HG03571 (cell line): Measurements from ENCODE around the gene IFRD2.
A peak's percentile ranks its signal among the peaks of the same experiment; 100 is the strongest.
"Not testable (repeated sequence)": the region's sequence is repeated elsewhere in the genome, so short reads cannot be mapped to it uniquely, and the experiment has no call there.

Experiments
- ATAC-seq: cut with Tn5 transposase; IDR thresholded peaks from one replicate; pipeline ENCODE4 v1.9.1; 2021; ENCODE audit not compliant: unreplicated experiment

Gene IFRD2

DNA sequence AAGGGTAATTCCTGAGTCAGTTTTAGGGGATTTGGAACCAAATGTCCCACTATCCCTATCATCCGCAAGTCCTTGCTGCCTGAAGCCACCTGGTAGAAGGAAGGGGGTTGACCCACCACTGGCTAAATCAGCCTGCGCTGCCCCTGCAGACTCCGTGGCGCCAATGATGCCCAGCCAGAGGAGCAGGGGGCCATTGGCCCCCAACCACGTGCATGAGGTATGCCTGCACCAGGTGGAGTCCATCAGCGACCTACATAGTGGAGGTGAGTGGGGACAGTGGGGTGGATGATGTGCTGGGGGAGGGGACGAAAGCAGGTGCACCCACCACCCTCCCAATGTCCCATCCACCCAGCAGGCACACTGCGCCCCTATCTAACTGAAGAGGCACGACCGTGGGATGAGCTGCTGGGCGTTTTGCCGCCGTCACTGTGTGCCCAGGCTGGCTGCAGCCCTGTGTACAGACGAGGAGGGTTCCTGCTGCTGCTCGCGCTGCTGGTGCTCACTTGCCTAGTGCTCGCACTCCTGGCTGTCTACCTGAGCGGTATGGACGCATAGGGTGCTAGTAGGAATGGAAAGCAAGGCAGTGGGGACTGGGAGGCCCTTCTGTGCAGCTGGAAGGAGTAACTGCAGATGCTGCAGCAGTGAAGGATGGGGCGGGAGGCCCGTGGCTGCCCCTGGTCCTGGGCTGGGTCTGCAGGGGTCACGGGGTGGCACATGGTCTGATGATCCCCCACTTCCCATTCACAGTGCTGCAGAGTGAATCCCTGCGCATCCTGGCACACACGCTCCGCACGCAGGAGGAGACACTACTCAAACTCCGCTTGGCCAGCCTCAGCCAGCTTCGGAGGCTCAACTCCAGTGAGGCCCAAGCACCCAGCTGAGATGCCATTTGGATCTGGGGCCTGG is 5.7 kb downstream of the IFRD2 start:
- no peak for ATAC-seq

DNA sequence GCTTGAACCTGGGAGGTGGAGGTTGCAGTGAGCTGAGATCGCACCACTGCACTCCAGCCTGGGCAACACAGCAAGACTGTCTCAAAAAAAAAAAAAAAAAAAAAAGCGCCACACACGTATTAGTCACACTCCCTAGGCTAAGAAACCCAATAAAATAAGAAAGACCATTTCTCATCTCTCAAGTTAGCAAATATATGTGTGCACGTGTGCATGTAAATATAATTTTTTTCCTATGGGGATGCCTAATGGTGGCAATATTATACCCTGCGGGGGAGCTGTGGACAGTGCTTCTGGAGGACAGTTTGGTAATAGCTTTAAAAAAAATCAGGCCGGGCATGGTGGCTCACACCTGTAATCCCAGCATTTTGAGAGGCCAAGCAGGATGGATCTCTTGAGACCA is 8.1 kb downstream of the IFRD2 start:
- ATAC-seq = not testable (repeated sequence)

DNA sequence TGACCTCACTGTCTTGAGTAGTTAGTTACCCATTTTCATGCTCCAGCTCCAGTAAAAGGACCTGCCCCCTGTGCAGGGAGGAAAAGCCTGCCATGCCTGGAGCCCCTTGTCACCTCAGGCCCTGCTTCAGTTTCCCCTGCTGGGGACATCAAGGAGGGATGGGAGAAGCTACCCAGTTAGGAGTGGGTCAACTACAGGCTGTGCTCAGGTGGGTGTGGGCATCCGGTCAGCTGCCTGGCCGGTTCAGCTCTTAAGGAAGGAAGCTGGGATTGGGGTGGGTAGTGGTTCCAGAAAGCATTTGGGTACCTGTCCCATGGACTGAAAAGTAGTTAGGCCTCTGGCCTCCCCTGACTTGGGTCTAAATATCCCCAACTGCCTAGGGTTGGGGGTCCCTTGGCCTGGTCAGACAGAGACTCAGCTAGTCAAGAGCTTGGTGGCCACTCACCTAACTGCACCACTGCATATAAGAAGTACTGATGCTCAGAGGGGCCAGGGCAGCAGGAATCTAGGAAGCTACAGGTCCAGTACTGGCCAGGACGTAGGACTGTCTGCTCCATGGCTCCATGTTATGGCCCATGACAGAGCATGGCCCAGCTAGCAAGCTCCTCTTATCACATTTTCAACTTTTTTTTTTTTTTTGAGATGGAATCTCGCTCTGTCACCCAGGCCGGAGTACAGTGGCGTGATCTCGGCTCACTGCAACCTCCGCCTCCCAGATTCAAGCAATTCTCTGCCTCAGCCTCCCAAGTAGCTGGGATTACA is 12.8 kb downstream of the IFRD2 start:
- no peak for ATAC-seq

DNA sequence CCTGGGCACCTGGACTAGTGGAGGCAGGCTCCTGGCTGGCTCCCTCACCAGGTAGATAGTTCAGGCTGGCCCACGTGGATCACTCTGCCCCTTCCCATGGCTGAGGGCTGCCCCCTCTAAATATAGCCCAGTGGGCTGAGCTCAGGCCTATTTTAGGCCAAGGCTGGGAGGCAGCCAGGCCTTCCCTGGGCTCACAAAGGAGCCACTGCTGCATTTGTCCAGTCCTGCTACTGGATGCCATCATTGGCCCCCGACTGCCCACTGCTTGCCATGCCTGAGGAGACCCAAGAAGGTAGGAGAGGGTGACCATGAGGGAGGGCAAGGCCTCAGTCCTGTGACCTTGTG is 13.4 kb downstream of the IFRD2 start, which contains the start of gene LSMEM2:
LSMEM2 (plus strand) TSS at position 208 of the 345 bp plus-strand sequence; CDS start at position 235, 27 bp downstream.
- ATAC-seq = no peak

DNA sequence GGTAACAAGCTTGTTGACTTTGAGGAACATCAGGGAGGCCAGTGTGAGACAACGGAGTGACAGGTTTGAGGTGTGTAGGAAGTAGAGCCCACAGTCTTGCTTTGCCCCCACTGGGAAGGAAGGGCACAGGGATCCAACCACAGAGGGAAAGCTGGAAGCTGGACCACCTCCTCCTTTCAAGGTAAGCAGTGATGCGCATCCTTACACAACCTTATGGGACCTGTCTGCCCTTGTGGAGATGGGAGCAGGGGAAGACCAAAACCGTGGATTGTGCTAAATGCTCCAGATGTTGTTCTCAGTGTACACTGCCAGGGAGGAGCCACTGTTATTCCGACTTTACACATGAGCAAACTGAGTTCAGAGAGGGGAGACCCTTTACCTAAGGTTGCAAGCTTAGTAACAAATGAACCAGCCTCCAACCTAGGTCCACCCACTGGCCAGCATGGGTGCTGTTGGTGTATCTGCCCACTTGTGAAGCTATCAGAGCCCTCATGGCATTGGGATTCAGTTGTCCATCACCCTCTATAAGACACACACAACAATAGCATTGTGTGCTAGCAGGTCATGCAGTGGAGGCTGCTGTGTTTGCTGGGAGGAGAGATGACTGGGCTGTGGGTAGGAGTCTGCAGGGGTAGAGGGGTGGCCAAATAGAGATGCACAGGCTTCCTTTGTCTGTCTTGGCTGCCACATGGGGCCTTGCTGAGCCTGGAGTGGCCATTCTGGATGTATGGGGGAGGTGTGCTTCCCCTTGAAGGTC is 13.9 kb downstream of the IFRD2 start:
- no peak for ATAC-seq

DNA sequence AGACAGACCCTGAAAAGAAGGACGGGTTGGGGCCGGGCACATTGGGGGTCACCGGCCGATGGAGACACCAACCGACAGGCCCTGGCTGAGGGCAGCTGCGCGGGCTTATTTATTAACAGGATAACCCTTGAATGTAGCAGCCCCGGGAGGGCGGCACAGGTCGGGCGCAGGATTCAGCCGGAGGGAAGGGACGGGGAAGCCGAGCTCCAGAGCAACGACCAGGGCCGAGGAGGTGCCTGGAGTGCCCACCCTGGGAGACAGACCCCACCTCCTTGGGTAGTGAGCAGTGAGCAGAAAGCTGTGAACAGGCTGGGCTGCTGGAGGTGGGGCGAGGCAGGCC is 15.5 kb downstream of the IFRD2 start:
- ATAC-seq = no peak

DNA sequence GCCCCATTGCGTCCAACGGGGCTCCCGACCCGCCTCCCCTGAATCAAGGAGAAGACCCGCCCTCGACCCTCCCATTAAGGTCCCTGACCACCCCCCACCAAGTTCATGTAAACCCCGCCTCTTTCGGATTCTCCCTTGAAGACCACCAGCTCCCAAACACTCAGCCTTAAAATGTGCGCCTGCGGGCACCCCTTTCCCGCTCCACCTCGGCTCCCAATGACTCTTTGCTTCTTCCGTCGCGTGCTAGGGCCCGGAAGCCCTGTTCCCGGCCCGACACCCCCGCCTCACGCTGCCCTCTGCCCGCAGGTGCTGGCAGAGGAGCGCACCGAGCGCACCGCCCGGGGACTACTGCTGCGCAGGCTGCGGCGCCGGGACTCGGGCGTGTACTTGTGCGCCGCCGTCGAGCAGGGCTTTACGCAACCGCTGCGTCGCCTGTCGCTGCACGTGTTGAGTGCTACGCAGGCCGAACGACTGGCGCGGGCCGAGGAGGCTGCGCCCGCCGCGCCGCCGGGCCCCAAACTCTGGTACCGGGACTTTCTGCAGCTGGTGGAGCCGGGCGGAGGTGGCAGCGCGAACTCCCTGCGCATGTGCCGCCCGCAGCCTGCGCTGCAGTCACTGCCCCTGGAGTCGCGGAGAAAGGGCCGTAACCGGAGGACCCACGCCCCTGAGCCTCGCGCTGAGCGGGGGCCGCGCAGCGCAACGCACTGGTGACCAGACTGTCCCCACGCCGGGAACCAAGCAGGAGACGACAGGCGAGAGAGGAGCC is 16.1 kb downstream of the IFRD2 start:
- no peak for ATAC-seq

DNA sequence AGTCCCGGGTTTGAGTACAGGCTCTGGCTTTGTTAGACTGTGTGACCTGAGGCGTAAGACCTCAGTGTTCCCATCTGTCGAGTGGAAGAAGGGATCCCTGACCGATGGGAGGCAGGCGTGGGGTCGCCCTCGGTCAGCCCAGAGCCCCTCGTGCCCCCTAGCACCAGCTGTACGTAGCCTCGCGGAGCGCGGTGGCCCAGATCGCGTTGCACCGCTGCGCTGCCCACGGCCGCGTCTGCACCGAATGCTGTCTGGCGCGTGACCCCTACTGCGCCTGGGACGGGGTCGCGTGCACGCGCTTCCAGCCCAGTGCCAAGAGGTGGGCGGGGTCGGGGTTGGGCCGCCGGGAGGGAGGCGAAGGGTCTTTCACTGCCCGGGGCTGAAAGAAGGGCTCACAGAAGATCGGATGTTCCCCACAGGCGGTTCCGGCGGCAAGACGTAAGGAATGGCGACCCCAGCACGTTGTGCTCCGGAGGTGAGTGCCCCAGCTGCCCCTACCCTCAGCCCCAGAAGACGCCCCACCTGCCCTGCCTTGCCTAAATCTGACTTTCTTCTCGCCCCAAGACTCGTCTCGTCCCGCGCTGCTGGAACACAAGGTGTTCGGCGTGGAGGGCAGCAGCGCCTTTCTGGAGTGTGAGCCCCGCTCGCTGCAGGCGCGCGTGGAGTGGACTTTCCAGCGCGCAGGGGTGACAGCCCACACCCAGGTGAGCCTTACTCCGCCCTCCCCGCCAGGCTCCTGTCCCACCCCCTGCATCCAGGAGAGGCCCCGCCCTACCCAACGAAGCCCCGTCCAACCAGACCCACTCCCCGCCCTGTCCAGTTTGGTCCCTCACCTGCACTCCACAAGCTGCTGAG is 16.9 kb downstream of the IFRD2 start:
- no peak for ATAC-seq

DNA sequence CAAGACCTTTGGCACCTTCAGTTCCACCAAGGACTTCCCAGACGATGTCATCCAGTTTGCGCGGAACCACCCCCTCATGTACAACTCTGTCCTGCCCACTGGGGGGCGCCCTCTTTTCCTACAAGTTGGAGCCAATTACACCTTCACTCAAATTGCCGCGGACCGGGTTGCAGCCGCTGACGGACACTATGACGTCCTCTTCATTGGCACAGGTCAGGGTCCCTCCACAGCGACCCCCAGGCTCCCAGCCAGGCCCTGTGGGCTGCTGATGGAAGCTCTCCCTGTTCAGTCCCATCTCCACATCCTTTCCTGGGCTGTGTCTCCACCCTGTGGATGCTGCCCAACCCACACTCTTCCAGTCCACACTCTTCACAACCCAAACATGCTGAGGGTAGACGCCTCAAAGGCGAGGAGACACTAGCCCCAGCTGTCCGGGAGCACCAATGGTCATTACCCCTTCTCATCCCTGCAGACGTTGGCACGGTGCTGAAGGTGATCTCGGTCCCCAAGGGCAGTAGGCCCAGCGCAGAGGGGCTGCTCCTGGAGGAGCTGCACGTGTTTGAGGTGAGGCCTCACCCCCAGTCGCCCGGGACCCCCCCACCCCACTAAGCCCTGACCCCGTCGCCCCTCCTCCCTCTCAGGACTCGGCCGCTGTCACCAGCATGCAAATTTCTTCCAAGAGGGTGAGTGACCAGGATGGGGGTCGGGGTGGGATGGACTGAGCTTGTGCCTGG is 17.7 kb downstream of the IFRD2 start:
- no peak for ATAC-seq

DNA sequence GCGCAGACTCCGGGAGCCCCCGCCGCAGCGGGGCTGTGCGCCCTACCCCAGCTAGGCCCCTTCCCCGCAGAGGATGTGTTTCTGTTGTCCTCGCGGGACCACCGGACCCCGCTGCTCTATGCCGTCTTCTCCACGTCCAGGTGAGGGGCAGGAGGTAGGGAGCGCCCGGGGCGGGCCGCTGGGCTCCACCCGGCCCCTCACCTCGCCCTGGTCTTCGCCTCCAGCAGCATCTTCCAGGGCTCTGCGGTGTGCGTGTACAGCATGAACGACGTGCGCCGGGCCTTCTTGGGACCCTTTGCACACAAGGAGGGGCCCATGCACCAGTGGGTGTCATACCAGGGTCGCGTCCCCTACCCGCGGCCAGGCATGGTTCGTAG is 18.6 kb downstream of the IFRD2 start:
- ATAC-seq = no peak

DNA sequence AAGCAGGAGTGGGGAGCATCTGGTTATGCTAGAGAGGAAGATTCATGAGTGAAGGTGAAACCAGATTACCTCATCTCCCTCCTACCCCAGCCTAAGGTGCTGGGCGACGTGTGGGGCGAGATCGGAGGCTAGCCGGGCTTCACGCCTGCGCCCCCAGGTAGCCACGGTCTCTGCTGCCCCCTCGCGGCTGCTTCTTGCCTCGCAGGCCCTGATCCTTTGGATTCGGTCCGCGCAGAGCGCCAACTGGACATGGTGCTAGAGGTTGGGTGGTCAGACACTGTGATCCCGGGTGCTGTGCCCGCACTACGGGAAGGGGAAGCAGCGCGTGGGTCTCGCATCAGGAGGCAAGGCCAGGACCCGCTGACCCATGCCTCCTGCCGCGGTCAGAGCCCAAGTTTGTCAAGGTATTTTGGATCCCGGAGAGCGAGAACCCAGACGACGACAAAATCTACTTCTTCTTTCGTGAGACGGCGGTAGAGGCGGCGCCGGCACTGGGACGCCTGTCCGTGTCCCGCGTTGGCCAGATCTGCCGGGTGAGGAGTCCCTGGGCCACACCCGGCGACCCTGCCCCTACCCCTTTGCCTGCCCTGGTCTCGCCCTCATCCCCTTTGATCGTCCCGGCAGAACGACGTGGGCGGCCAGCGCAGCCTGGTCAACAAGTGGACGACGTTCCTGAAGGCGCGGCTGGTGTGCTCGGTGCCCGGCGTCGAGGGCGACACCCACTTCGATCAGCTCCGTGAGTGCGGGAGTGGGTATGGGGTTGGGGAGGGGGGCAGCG is 19.1 kb downstream of the IFRD2 start:
- ATAC-seq = peak; percentile 77

DNA sequence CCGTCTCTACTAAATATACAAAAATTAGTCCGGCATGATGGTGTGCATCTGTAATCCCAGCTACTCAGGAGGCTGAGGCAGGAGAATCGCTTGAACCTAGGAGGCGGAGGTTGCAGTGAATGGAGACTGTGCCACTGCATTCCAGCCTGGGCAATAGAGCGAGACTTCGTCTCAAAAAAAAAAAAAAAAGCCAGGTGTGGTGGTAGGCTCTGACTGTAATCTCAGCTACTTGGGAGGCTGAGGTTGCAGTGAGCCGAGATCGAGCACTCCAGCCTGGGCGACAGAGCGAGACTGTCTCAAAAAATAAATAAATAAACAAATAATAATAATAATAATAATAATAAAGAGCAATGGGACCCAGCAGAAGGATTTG is 19.7 kb downstream of the IFRD2 start:
- ATAC-seq = peak; percentile 12

DNA sequence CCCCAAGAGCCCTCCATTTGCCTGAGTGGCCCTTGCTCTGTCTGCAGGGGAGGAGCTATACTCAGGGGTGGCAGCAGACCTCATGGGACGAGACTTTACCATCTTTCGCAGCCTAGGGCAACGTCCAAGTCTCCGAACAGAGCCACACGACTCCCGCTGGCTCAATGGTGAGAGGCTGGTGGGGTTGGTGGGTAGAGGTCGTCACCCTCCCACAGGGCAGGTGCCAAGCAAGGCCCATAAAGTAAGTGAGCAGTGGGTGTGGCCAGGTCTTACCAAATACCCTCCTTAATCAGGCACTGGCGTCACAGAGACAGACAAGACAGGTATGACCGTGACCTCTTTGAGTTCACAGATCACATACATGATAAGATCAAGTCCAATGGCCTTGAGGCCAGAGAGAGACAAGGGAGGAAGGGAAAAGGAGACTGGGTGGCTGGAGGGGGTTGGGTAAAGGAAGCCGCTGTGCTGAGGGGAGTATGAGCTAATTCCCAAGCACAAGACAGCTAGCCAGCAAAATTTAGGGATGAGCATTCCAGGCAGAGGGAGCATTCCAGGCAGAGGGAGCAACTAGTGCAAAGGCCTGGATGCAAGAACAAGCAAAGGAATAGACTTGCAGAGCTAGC is 20.8 kb downstream of the IFRD2 start:
- ATAC-seq = no peak

DNA sequence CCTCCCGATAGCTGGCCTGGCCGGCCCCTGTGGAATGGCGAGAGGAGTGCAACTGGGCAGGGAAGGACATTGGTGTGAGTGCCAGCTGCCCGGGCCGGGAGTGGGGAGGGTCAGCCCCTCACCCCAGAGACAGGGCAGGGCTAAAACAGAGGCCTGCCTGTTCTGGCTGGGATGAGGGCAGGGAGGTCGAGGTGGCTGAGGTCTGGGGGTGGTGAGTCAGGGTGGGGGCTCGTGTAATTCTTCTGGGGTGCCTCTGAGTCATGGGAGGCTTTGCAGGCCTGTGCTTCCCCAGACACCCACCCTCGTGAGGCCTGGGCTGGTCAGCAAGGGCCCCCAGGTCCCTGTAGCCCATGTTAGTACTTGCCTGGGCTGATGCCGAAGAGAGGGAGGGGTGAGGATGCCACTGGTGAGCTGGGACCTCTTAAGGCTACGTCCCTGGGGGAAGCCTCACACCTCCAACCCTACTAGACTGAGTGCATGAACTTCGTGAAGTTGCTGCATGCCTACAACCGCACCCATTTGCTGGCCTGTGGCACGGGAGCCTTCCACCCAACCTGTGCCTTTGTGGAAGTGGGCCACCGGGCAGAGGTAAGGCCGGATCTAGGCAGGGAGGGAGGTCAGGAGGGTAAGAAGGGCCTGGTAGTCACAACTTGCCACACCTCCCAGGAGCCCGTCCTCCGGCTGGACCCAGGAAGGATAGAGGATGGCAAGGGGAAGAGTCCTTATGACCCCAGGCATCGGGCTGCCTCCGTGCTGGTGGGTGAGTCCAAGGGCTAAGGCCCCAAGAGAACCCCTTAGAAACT is 21.6 kb downstream of the IFRD2 start:
- no peak for ATAC-seq

DNA sequence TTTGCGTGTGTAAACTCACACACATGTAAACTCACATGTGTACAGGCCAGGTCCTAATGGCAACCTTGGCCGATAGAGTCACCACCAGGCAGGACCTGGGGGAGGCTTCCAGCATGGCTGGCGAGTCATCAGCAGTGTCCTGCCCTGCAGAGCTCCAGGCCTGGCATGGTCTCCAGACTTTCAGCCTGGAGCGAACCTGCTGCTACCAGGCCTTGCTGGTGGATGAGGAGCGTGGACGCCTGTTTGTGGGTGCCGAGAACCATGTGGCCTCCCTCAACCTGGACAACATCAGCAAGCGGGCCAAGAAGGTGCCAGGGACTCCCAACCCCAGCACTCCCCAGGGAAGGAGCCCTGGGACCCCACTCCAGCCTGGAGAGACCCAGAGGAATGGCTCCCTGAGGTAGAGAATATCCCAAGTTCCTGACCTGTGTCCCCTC is 22.2 kb downstream of the IFRD2 start:
- ATAC-seq = no peak

DNA sequence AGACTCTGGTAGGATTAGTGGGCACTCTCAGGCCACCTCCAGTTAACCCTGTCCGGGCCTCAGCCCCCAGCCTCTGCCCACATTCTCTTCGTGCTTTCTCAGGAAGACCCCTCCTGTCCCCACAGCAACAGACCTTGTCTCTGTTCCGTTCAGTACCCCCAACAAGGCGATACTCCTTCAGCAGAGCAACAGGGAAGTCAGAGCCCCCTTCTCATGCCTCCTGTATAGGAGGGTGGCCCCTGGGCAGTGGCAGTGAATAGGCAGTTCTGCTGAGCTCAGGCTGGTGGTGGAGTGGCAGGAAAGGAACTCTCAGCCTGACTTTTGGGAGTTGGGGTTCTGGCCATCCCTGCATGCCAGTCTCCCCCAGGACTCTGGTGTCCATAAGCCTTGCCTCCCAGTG is 22.8 kb downstream of the IFRD2 start:
- no peak for ATAC-seq

DNA sequence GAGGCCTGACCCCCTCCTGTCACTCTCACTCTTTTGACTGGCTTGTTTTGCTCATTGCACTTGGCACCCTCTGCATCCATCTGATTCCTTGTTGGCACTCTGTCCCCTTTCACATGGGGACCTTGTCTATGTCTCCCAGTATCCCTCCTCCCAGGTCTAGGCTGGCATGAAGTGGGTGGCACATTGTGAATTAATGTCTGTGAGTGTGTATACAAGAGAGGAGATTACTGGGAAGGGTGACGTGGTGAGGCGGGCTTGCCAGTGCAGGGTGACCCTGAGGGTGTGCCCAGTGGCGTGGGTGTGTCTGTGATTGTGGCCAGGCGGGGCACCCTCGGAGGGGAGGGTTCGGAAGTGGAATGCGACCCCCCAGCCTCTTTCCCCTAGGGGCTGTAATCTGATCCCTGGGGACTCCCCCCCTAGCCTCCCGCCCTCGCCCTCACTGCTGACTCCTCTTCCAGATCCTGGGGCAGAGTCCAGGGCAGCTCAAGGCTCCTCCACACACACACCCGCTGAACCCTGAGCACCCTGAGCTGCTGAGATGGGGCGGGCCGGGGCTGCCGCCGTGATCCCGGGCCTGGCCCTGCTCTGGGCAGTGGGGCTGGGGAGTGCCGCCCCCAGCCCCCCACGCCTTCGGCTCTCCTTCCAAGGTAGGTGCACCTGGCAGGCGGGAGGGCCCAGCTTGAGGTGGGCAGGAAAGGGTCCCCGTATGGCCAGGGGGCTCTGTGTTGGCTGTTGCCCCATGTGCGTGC is 23.4 kb downstream of the IFRD2 start, which contains the start of gene SEMA3B:
SEMA3B (plus strand) TSS at position 445 of the 749 bp plus-strand sequence; CDS start at position 539, 94 bp downstream.
- no peak for ATAC-seq
